SJSA1 (cell line): ENCODE results near the gene EMC9. TPM values are rescaled to one million over a fixed set of nuclear protein-coding genes. Genes with fewer than 3 reads are reported as not detected.
A peak's percentile ranks its signal among the peaks of the same experiment; 100 is the strongest.

Experiments used
- DNase-seq, 2 experiments: peaks; one replicate each; pipeline ENCODE4 v3.0.0-alpha.2; 2015 to 2020; ENCODE audit warnings: low spot score in 2 of 2, low read depth in 1 of 2
- H3K27ac ChIP-seq: fragments of 250-450 bp; sonication (Bioruptor Pico); 2 replicates; pipeline ENCODE4 v1.5.1; 2020; ENCODE audit warnings: mild to moderate bottlenecking, moderate library complexity
- H3K27me3 ChIP-seq: fragments of 250-450 bp; sonication (Bioruptor Pico); replicated peaks from 2 replicates; pipeline ENCODE4 v1.5.1; 2020; ENCODE audit warnings: mild to moderate bottlenecking, moderate library complexity
- H3K36me3 ChIP-seq: fragments of 250-450 bp; sonication (Bioruptor Pico); 2 replicates; pipeline ENCODE4 v1.5.1; 2020; ENCODE audit warnings: mild to moderate bottlenecking
- H3K4me1 ChIP-seq: fragments of 250-450 bp; sonication (Bioruptor Pico); replicated peaks from 2 replicates; pipeline ENCODE4 v1.6.1; 2021; ENCODE audit warnings: mild to moderate bottlenecking
- H3K4me3 ChIP-seq: fragments of 250-450 bp; sonication (Bioruptor Pico); 2 replicates; pipeline ENCODE4 v1.5.1; 2020; ENCODE audit warnings: mild to moderate bottlenecking
- H3K9me3 ChIP-seq: fragments of 250-450 bp; sonication (Bioruptor Pico); replicated peaks from 2 replicates; pipeline ENCODE4 v1.5.1; 2020; ENCODE audit warnings: mild to moderate bottlenecking
- total RNA-seq: library from RNA; depleted of rRNA; stranded (reverse); fragments of >200 nt; shearing (Covaris generic); gene quantifications from 2 replicates; pipeline ENCODE4 v1.2.3, GENCODE V29; 2014

EMC9 gene
- total RNA-seq, 1 experiment from 2014 or later, result 11.1 TPM

- no peak for DNase-seq
- peaks cover 16% of the 10 kb centered on the region for H3K4me1 ChIP-seq
- H3K4me3 ChIP-seq, result peak overlapping the region; percentile 91
- H3K9me3 ChIP-seq, result no peaks in the 10 kb centered on the region; the same call in 1 of the 2 replicates
- H3K27ac ChIP-seq, result no peak overlapping the region; the same call in 1 of the 2 replicates
- no peaks in the 10 kb centered on the region for H3K27me3 ChIP-seq
- H3K36me3 ChIP-seq, result peaks cover 40% of the 10 kb centered on the region
Measured at GRCh38 chr14:24136684-24137528, 4.5 kb downstream of the EMC9 start.

GRCh38 chr14:24135834-24136683 lies 5.3 kb downstream of the EMC9 start, which contains the start of gene PSME1:
Gene PSME1 (plus strand): TSS chr14:24136194. CDS start chr14:24136263, 69 bp downstream.
- peak; percentile 77 to 91 for DNase-seq
- Histone ChIP-seq H3K36me3 (peaks cover 38% of the 10 kb centered on the region), H3K27me3 (no peaks in the 10 kb centered on the region), H3K4me1 (peaks cover 13% of the 10 kb centered on the region), H3K9me3 (no peaks in the 10 kb centered on the region; the same call in 1 of the 2 replicates), H3K27ac (peak within 1 kb of the TSS; percentile 66), H3K4me3 (peak within 1 kb of the TSS; percentile 91)

- no peaks in the 10 kb centered on the region for H3K27me3 ChIP-seq
- H3K36me3 ChIP-seq, result peaks cover 38% of the 10 kb centered on the region
- no peak overlapping the region for H3K27ac ChIP-seq
Measured at GRCh38 chr14:24135584-24135833, 5.9 kb downstream of the EMC9 start.

GRCh38 chr14:24133735-24134134 lies 7.7 kb downstream of the EMC9 start:
- Histone ChIP-seq H3K27ac (no peak overlapping the region), H3K4me1 (peaks cover 13% of the 10 kb centered on the region), H3K4me3 (no peak overlapping the region), H3K36me3 (peaks cover 27% of the 10 kb centered on the region), H3K9me3 (no peaks in the 10 kb centered on the region; the same call in 1 of the 2 replicates), H3K27me3 (no peaks in the 10 kb centered on the region)
- DNase-seq, result no peak

More at GRCh38 chr14:24135584-24135833, 5.9 kb downstream of the EMC9 start:
- Histone ChIP-seq H3K4me1 (peaks cover 13% of the 10 kb centered on the region), H3K4me3 (peak overlapping the region; percentile 91), H3K9me3 (no peaks in the 10 kb centered on the region; the same call in 1 of the 2 replicates)
- DNase-seq, result no peak

GRCh38 chr14:24132976-24133375 lies 8.4 kb downstream of the EMC9 start:
- Histone ChIP-seq H3K36me3 (peaks cover 20% of the 10 kb centered on the region), H3K27ac (no peak overlapping the region), H3K9me3 (no peaks in the 10 kb centered on the region; the same call in 1 of the 2 replicates), H3K4me1 (peaks cover 13% of the 10 kb centered on the region), H3K27me3 (no peaks in the 10 kb centered on the region), H3K4me3 (no peak overlapping the region)
- no peak for DNase-seq

GRCh38 chr14:24132061-24132685 lies 9.2 kb downstream of the EMC9 start:
- Histone ChIP-seq H3K4me1 (peaks cover 13% of the 10 kb centered on the region), H3K27me3 (no peaks in the 10 kb centered on the region), H3K36me3 (peaks cover 12% of the 10 kb centered on the region), H3K4me3 (no peak overlapping the region), H3K27ac (no peak overlapping the region), H3K9me3 (no peaks in the 10 kb centered on the region; the same call in 1 of the 2 replicates)
- no peak for DNase-seq

- H3K27me3 ChIP-seq, result no peaks in the 10 kb centered on the region
- H3K36me3 ChIP-seq, result peaks cover 5% of the 10 kb centered on the region
- H3K4me1 ChIP-seq, result peaks cover 7% of the 10 kb centered on the region
- no peak for DNase-seq
- no peaks in the 10 kb centered on the region; the same call in 1 of the 2 replicates for H3K9me3 ChIP-seq
- H3K27ac ChIP-seq, result no peak overlapping the region
- no peak overlapping the region for H3K4me3 ChIP-seq
Measured at GRCh38 chr14:24131549-24131966, 9.8 kb downstream of the EMC9 start.

GRCh38 chr14:24130717-24131548 lies 10.5 kb downstream of the EMC9 start:
- H3K27me3 ChIP-seq, result no peaks in the 10 kb centered on the region
- H3K9me3 ChIP-seq, result no peaks in the 10 kb centered on the region

GRCh38 chr14:24130380-24130716 lies 11.0 kb downstream of the EMC9 start, which contains the start of gene FITM1:
Gene FITM1 (plus strand): TSS chr14:24130659. CDS start chr14:24131564, 905 bp downstream.
- Histone ChIP-seq H3K4me1 (peaks cover 1% of the 10 kb centered on the region), H3K27ac (no peak within 1 kb of the TSS), H3K4me3 (no peak within 1 kb of the TSS), H3K36me3 (no peaks in the 10 kb centered on the region), H3K27me3 (no peaks in the 10 kb centered on the region), H3K9me3 (no peaks in the 10 kb centered on the region)
- no peak for DNase-seq

More at GRCh38 chr14:24130717-24131548, 10.5 kb downstream of the EMC9 start:
- H3K36me3 ChIP-seq, result no peaks in the 10 kb centered on the region
- H3K4me3 ChIP-seq, result no peak overlapping the region
- H3K27ac ChIP-seq, result no peak overlapping the region
- peaks cover 5% of the 10 kb centered on the region for H3K4me1 ChIP-seq
- no peak for DNase-seq

GRCh38 chr14:24129410-24129998 lies 11.9 kb downstream of the EMC9 start:
- no peaks in the 10 kb centered on the region for H3K36me3 ChIP-seq

GRCh38 chr14:24127673-24128072 lies 13.7 kb downstream of the EMC9 start:
- Histone ChIP-seq H3K9me3 (no peaks in the 10 kb centered on the region), H3K27ac (no peak overlapping the region), H3K36me3 (no peaks in the 10 kb centered on the region), H3K27me3 (no peaks in the 10 kb centered on the region), H3K4me3 (no peak overlapping the region), H3K4me1 (no peaks in the 10 kb centered on the region)
- no peak for DNase-seq

More at GRCh38 chr14:24129410-24129998, 11.9 kb downstream of the EMC9 start:
- Histone ChIP-seq H3K9me3 (no peaks in the 10 kb centered on the region), H3K4me3 (no peak overlapping the region), H3K4me1 (no peaks in the 10 kb centered on the region), H3K27ac (no peak overlapping the region), H3K27me3 (no peaks in the 10 kb centered on the region)
- no peak for DNase-seq

GRCh38 chr14:24126939-24127338 lies 14.5 kb downstream of the EMC9 start:
- Histone ChIP-seq H3K27ac (no peak overlapping the region), H3K36me3 (no peaks in the 10 kb centered on the region; the same call in 1 of the 2 replicates), H3K4me1 (no peaks in the 10 kb centered on the region), H3K4me3 (no peak overlapping the region), H3K9me3 (no peaks in the 10 kb centered on the region), H3K27me3 (no peaks in the 10 kb centered on the region)
- DNase-seq, result no peak
